GM23338 (cell line): ENCODE measurements around the gene SHANK1.

Source experiments
- CREB1 ChIP-seq: fragments of 250-450 bp; sonication (Bioruptor Pico); IDR thresholded peaks from 2 replicates; pipeline ENCODE4 v1.5.0; 2020; ENCODE audit warnings: low read depth, mild to moderate bottlenecking, moderate library complexity
- EZH2phosphoT487 ChIP-seq: fragments of 200-600 bp; sonication (generic); IDR thresholded peaks from one replicate; pipeline ENCODE4 v1.8.1; 2018; ENCODE audit warnings: antibody characterized with exemption; ENCODE audit not compliant: unreplicated experiment
- POLR2AphosphoS5 ChIP-seq: IDR thresholded peaks from 2 replicates; pipeline ENCODE4 v1.6.1; 2016; ENCODE audit warnings: antibody characterized with exemption, low read depth
- ZNF114 ChIP-seq: fragments of 250-450 bp; sonication (Bioruptor Pico); IDR thresholded peaks from 2 replicates; pipeline ENCODE4 v1.5.0; 2020; ENCODE audit warnings: mild to moderate bottlenecking, moderate library complexity
- TF ChIP-seq, protein P1 (sequence below), 2 experiments: fragments of 200-600 bp in 1 of 2; sonication (generic) in 1 of 2; conservative IDR thresholded peaks; 2 replicates each; pipeline versions ENCODE4 v1.5.1 to v1.6.1; 2016 to 2017; ENCODE audit warnings: antibody characterized with exemption in 2 of 2, low read depth in 2 of 2, mild to moderate bottlenecking in 2 of 2, moderate library complexity in 1 of 2

GRCh38 chr19:50626795-50627194 lies 92.8 kb downstream of the SHANK1 start:
- TF ChIP-seq EZH2phosphoT487 (no peak), CREB1 (CRISPR knock-in tag) (no peak), POLR2AphosphoS5 (no peak), ZNF114 (CRISPR knock-in tag) (no peak)
- TF ChIP-seq, protein P1, sequence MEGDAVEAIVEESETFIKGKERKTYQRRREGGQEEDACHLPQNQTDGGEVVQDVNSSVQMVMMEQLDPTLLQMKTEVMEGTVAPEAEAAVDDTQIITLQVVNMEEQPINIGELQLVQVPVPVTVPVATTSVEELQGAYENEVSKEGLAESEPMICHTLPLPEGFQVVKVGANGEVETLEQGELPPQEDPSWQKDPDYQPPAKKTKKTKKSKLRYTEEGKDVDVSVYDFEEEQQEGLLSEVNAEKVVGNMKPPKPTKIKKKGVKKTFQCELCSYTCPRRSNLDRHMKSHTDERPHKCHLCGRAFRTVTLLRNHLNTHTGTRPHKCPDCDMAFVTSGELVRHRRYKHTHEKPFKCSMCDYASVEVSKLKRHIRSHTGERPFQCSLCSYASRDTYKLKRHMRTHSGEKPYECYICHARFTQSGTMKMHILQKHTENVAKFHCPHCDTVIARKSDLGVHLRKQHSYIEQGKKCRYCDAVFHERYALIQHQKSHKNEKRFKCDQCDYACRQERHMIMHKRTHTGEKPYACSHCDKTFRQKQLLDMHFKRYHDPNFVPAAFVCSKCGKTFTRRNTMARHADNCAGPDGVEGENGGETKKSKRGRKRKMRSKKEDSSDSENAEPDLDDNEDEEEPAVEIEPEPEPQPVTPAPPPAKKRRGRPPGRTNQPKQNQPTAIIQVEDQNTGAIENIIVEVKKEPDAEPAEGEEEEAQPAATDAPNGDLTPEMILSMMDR (conservative IDR thresholded peaks at IDR 0.05; ENCODE audit: low read depth in 2 of 2) = no peak
